Activated CD4-positive, alpha-beta T cell treated with anti-CD3 and anti-CD28 coated beads, Interleukin-2, amount 50 U/mL, for 16 hours (primary cell): Measurements from ENCODE around the gene APBA2.

Experiments used
- DNase-seq: peaks from one replicate; pipeline ENCODE4 v3.0.0-alpha.2; 2020

Gene APBA2

DNA sequence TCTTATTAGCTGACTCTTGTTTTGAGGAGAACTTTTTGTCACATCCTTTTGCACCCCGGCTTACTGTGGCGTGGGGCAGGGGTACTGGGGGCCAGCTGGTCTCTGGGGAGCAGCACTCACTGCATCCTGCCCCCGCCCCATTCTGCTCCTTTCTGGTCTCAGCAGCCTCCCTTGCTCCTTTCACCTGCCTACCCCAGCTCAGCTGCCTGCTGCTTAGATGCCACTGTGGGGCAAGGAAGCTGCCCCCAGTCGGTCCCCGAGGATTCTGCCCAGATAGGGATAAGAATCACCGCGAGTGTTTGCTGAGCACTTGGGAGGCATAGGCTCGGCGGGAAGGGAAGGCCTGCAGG, 32.0 kb downstream of the APBA2 start:
- DNase-seq, result no peak

DNA sequence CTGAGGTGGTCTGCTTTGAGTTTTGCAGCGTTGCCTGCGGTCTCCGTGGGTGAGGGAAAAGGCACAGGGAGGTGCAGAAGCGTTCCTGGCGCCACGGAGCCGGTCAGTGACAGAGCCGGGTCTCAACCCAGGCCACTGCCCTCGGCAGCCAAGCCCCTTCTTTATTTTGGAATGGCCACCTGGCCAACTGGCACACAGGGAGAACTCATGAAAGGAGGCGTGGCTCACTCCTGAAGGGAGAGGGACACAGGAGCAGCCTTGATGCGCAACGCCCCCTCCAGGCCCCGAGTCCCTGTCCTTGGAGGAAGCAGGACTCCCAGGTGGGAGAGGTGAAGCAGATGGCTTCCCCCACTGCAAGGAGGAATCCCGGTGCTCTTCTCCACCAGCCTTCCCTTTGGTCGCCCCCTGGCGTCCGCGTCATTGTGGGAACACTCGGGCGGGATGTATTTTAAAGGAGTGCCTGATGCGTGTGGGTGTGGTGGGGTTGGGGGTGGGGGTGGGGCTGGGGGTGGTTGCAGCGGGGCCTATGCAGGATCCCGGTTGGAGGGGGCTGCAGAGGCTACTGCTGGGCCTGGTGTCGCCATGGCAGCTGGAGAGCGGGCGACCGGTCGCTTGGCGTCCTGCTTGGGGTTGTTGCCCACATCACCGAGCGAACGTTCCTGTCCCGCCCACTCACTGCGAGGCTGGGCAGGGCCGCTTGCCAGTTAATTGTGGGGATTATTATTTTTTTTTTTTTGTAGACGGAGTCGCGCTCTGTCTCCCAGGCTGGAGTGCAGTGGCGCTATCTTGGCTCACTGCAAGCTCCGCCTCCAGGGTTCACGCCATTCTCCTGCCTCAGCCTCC, 32.6 kb downstream of the APBA2 start:
- DNase-seq, result no peak

- peak; percentile 5 for DNase-seq
Observed at GRCh38 chr15:28919201-28919635, 33.4 kb downstream of the APBA2 start.

GRCh38 chr15:28919679-28920655, 34.2 kb downstream of the APBA2 start:
- DNase-seq, result no peak

DNA sequence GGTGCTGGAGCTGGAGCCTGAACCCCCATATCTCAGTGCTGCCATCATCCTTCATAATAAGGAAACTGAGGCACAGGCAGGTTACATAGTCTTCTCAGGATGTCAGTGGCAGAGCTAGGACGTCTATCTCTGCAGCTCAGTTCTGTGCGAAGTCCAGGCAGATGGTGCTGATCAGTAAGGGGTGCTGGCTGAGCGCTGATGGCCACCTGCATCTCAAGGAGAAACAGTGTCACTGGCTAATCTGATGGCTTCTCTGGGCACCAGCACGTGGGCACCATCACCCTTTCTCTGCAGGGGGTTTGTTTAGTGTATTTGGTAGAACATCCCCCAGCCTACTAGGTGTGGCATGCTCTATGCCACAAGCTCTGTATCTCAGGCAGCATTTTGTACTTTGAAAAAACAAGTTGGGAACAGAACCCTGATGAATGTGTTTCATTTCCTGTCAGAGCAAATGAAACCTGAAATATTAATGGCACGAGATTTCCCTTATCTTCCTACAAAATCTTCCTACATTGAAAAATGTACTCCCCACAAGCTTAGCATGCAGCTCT, 35.1 kb downstream of the APBA2 start:
- DNase-seq, result no peak

DNA sequence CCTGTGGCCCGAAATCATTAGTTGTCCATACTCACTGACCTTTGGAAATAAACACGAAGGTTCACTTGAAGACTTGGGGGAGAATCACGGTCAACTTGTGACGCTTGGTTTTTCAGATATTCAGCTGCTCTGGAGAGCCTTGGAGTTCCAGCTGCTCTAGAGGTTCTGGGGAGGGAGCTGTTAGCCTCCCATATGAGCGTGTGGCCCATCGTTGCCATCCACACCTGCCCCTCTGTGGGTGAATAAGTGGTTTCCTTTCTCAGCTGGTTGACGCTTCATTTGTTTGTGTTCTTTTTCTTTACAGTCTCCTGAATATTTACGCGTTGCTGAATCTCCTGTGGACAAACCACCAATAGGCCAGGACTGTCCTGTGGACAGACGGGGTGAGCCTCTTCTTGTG, 35.6 kb downstream of the APBA2 start:
- DNase-seq, result no peak

GRCh38 chr15:28921919-28922706, 36.3 kb downstream of the APBA2 start:
- DNase-seq, result no peak

DNA sequence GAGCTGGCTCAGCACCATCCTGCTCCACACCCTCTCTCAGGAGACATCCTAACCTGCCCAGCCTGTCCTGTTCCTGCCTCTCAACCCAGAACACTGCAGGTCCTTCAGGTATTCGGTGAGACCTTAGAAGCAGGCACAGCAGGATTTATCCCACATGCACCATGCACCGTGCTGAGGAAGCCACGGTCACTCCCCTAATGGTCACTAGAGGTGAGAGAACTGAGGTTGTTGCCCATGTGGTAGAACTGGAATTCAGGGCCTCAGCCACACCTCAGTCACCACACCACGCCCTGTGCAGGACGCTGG, 36.9 kb downstream of the APBA2 start:
- no peak for DNase-seq

GRCh38 chr15:28923726-28924280, 38.0 kb downstream of the APBA2 start:
- no peak for DNase-seq

GRCh38 chr15:28927043-28927442, 41.3 kb downstream of the APBA2 start:
- DNase-seq, result no peak

- no peak for DNase-seq
Observed at GRCh38 chr15:28929200-28929599, 43.4 kb downstream of the APBA2 start.

DNA sequence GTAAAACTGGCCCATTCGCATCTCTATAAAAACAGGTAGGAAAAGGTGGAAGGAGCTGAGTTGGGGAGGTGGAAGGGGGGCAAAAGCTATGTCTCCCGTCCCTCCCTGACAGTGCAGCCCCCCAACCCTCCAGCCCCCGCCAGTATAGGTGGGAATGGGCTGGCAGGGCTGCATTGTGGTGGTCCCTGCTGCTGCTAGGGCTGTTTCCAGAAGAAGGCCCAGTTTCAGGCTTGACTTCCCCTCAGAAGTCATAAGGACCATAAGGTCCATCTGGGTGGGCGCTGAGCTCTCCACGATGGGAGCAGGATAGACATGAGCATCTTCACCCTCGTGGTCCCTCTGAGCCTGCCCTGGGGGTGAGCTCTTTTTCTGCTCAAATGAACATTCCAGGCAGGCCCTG, 44.2 kb downstream of the APBA2 start:
- no peak for DNase-seq

DNA sequence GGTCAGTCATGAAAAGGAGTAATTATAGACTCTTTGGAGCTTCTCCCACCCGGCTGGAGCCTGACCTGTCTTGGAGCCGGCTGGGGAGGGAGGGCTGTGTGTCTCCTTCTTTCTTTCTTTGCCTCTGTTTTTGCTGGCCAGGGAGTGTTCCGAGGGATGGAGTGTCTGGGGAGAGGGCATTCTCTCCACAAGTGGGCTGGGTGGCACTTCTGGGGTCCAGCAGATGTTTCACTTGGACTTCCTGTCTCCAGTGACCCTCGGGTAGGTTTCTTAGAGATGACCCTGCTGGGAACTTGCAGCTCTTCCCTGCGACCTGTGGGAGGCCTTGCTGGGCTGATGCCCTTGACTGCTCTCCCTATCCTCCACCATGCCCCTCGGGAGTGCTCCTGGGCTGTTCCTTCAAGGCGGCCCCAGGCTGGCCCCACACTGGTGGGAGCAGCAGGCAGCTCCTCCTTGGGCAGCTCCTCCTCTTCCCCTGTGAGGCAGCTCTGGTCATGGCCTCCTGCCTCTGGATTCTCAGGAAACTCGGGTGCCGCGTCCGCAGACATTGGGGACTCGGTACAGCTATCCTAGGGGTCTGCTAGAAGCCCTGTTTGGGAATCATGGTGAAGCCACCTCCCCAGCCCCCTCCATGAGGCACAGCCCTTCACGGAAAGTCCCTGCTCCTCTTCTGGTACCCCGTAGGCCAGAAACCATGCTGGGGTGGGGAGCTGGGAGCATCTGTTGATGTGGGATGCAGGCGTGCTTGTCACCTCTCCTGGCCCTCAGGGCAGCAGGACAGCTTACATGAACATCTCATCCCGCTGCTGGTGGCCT, 44.9 kb downstream of the APBA2 start:
- no peak for DNase-seq

DNA sequence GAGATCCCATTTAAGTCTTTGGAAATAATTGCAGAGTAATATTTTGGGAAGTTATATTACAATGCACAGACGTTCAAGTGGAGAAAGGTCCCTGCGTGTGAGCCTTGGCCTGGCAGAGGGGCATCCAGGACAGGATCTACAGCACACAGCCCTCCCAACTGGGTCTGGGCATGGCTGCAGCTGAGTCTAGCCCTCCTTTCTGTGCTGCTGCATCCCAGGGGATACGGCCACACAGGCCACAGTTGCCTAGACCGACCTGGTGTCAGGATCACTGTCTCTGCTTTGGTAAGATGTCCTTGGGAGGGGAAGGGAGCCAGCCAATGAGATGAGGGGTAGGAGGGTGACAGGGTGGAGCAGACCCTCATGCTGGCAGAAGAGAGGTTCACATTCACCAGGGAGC, 46.1 kb downstream of the APBA2 start:
- no peak for DNase-seq

DNA sequence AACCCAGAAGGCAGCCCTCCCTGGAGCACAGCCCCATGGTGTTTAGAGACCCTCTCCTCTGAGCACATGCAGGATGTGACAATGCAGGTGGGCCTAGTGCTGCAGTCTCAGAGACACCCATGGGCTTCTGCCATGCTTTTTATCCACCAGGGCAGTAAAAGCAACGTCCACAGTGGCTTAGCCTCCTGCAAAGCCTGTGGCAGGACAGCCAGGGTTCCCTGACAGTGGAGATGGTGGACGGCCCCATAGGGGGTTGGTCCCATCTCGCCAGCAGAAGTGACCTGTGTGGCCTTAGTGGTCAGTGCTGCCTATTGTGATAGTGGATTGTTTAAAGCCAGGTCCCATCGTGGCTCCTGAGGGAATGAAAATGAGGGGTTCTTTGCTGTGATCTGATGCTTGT, 46.6 kb downstream of the APBA2 start:
- no peak for DNase-seq

- no peak for DNase-seq
Observed at GRCh38 chr15:28933710-28934445, 48.1 kb downstream of the APBA2 start.

GRCh38 chr15:28934645-28935044, 48.9 kb downstream of the APBA2 start:
- no peak for DNase-seq

GRCh38 chr15:28935316-28935715, 49.5 kb downstream of the APBA2 start:
- peak; percentile 34 for DNase-seq

- no peak for DNase-seq
Observed at GRCh38 chr15:28936081-28936480, 50.3 kb downstream of the APBA2 start.

GRCh38 chr15:28936481-28936881, 50.7 kb downstream of the APBA2 start:
- DNase-seq, result no peak

DNA sequence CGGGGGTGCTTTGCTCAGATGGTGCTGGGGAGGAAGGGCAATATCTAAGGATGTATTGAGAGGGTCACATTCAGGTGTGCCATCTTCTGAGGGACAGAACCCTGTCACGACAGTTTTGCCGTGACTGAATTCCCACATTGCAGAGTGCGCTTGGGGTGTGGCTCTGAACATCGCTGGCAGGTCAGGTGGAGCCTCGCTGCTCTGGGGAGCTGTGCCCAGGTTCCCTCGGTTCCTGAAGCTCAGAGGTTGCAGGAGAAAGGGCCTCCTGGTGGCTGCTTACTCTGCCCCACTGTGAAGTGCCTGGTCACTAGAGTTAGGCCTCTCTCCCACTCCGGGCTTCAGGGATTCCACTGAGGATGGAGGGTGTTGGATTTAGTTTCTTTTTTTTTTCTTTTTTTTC, 51.5 kb downstream of the APBA2 start:
- DNase-seq, result no peak
